Measurements from ENCODE around the gene ANAPC10. TPM values are rescaled to one million over a fixed set of nuclear protein-coding genes. Genes with fewer than 3 reads are reported as not detected.
A peak's percentile ranks its signal among the peaks of the same experiment; 100 is the strongest.
"Not testable (repeated sequence)": the region's sequence is repeated elsewhere in the genome, so short reads cannot be mapped to it uniquely, and the experiment has no call there.

ANAPC10 gene
- total RNA-seq, 4 donors from 2014 or later, result 22.3 to 66.6 (median 31.1) TPM

- no peak for TF ChIP-seq POLR2A (IDR thresholded peaks at IDR 0.05)
- TF ChIP-seq, protein P1, sequence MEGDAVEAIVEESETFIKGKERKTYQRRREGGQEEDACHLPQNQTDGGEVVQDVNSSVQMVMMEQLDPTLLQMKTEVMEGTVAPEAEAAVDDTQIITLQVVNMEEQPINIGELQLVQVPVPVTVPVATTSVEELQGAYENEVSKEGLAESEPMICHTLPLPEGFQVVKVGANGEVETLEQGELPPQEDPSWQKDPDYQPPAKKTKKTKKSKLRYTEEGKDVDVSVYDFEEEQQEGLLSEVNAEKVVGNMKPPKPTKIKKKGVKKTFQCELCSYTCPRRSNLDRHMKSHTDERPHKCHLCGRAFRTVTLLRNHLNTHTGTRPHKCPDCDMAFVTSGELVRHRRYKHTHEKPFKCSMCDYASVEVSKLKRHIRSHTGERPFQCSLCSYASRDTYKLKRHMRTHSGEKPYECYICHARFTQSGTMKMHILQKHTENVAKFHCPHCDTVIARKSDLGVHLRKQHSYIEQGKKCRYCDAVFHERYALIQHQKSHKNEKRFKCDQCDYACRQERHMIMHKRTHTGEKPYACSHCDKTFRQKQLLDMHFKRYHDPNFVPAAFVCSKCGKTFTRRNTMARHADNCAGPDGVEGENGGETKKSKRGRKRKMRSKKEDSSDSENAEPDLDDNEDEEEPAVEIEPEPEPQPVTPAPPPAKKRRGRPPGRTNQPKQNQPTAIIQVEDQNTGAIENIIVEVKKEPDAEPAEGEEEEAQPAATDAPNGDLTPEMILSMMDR (IDR thresholded peaks at IDR 0.05), result no peak
- TF ChIP-seq POLR2AphosphoS5 (IDR thresholded peaks at IDR 0.05), result no peak
- no peak for TF ChIP-seq EP300 (IDR thresholded peaks at IDR 0.05)
- no peaks in the 10 kb centered on the region for H3K9me3 ChIP-seq
- no peak overlapping the region for H3K4me3 ChIP-seq
- no peak overlapping the region for H3K27ac ChIP-seq
- H3K36me3 ChIP-seq, result peaks cover 0 to 1% of the 10 kb centered on the region in 2 donors
- ATAC-seq, result no peak
- H3K27me3 ChIP-seq, result no peaks in the 10 kb centered on the region
- WGBS, 2 donors (ENCODE audit: low coverage in 1 of 2), result 42 to 75% methylated on average over 2 to 3 of the region's 3 CpGs
- H3K4me1 ChIP-seq, result no peaks in the 10 kb centered on the region
Measured at GRCh38 chr4:145001635-145002034, 96.4 kb downstream of the ANAPC10 start.

DNA sequence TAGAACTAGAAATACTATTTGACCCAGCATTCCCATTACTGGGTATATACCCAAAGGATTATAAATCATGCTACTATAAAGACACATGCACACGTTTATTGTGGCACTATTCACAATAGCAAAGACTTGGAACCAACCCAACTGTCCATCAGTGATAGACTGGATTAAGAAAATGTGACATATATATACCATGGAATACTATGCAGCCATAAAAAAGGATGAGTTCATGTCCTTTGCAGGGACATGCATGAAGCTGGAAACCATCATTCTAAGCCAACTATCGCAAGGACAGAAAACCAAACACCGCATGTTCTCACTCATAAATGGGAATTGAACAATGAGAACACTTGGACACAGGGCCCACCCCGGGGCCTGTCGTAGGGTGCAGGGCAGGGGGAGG lies 97.3 kb downstream of the ANAPC10 start:
- H3K27ac ChIP-seq, ATAC-seq, H3K9me3 ChIP-seq, H3K4me1 ChIP-seq, H3K4me3 ChIP-seq, H3K27me3 ChIP-seq, H3K36me3 ChIP-seq: not testable (repeated sequence)
- 79 to 91% methylated on average over 2 to 5 of the region's 5 CpGs for WGBS, 2 donors (ENCODE audit: low coverage in 1 of 2)

DNA sequence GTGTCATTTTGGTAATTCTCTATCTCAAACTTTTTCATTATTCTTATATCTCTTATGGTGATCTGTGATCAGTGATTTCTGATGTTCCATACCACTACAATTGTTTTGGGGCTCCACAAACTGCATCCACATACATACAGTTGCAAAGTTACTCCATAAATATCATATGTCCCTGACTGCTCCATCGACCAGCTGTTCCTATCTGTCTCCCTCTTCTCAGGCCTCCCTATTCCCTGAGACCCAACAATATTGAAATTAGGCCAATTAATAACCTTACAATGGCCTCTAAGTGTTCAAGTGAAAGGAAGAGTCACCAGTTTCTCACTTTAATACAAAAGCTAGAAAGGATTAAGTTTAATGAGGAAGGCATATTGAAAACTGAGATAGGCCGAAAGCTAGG lies 108.7 kb downstream of the ANAPC10 start:
- WGBS, 2 donors (ENCODE audit: low coverage in 1 of 2), result 83% methylated on average over 2 of the region's 2 CpGs; no CpG with 5 or more reads in 1 of the 2 donors
- no peak for ATAC-seq
- no peak for TF ChIP-seq POLR2AphosphoS5 (IDR thresholded peaks at IDR 0.05)
- no peak for TF ChIP-seq POLR2A (IDR thresholded peaks at IDR 0.05)
- TF ChIP-seq, protein P1 (IDR thresholded peaks at IDR 0.05), result no peak

DNA sequence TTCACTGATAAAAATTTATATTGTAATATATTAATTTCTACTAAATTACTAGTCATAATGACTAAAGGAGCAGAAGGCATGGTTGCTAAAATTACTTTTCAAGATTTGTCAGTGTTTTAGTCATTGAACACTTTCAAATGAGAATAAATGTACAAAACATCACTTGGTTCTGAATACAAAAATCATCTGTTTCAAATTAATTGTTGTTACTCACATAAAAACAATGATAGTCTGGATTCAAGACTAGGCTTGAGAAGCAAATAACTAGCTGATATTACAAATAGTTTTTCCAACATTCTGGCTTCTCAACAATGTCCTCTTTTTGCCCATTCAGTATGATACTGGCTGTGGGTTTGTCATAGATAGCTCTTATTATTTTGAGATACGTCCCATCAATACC lies 112.5 kb downstream of the ANAPC10 start:
- Histone ChIP-seq H3K9me3 (peaks cover 0 to 12% (median 0%) of the 10 kb centered on the region in 3 donors), H3K27me3 (no peaks in the 10 kb centered on the region), H3K4me3 (no peak overlapping the region), H3K4me1 (no peaks in the 10 kb centered on the region), H3K36me3 (peaks cover 0 to 5% of the 10 kb centered on the region in 2 donors), H3K27ac (no peak overlapping the region)
- WGBS, 2 donors (ENCODE audit: low coverage in 1 of 2), result 50 to 65% methylated on average over 1 of the region's 1 CpG
- TF ChIP-seq, protein P1 (IDR thresholded peaks at IDR 0.05), result no peak
- TF ChIP-seq POLR2AphosphoS5 (IDR thresholded peaks at IDR 0.05) (no peak), EP300 (IDR thresholded peaks at IDR 0.05) (no peak), POLR2A (IDR thresholded peaks at IDR 0.05) (no peak)
- ATAC-seq, result peak; percentile 34

More for the DNA sequence above, 108.7 kb downstream of the ANAPC10 start:
- no peak overlapping the region for H3K27ac ChIP-seq
- no peaks in the 10 kb centered on the region for H3K9me3 ChIP-seq
- H3K36me3 ChIP-seq, result peaks cover 0 to 14% of the 10 kb centered on the region in 2 donors
- H3K4me3 ChIP-seq, result no peak overlapping the region
- H3K4me1 ChIP-seq, result no peaks in the 10 kb centered on the region
- no peaks in the 10 kb centered on the region for H3K27me3 ChIP-seq

DNA sequence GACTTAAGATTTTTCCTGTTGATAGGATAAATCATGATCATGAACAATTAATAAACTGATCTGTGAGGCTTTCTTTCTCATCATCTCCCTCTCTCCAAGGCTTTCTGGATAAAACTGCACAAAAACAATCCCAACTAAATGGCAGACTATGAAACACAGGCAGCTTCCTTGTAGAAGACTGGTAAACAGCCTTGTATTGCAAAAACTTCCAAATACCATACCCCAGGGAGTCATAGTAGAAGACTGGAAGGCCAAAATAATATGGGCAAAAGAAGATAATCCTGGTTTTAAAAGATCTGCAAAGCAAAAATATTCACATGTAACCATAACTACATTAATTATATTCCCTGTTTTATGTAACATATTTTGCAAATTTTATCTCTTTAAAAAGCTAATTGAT lies 113.0 kb downstream of the ANAPC10 start:
- Histone ChIP-seq H3K4me3 (no peak overlapping the region), H3K27me3 (no peaks in the 10 kb centered on the region), H3K27ac (no peak overlapping the region), H3K9me3 (peaks cover 0 to 14% (median 0%) of the 10 kb centered on the region in 3 donors), H3K36me3 (peaks cover 0 to 5% of the 10 kb centered on the region in 2 donors), H3K4me1 (no peaks in the 10 kb centered on the region)
- TF ChIP-seq EP300 (IDR thresholded peaks at IDR 0.05) (no peak), POLR2A (IDR thresholded peaks at IDR 0.05) (no peak), POLR2AphosphoS5 (IDR thresholded peaks at IDR 0.05) (no peak)
- TF ChIP-seq, protein P1 (IDR thresholded peaks at IDR 0.05), result no peak
- no peak for ATAC-seq

Measured in gastroesophageal sphincter (tissue), 4 donors.